Esophagus squamous epithelium (tissue), 5 donors: ENCODE results near the gene CTNNA2. TPM values are rescaled to one million over a fixed set of nuclear protein-coding genes. Genes with fewer than 3 reads are reported as not detected.

Source experiments
- DNase-seq: peaks from one replicate; lab custom pipeline; 2025; lab: John Stamatoyannopoulos, UW
- H3K27ac ChIP-seq, 4 donors: fragments of 200-600 bp; sonication (generic); one replicate each; pipeline ENCODE4 v1.5.1; 2016 to 2019; ENCODE audit warnings: mild to moderate bottlenecking in 1 of 4
- H3K27me3 ChIP-seq, 4 donors: fragments of 200-600 bp; sonication (generic); 1 replicate in 3 of 4; 2 replicates in 1 of 4; pipeline versions ENCODE4 v1.5.1 to v1.6.0; 2017 to 2021; ENCODE audit warnings: antibody characterized with exemption in 1 of 4
- H3K36me3 ChIP-seq, 3 donors: fragments of 200-600 bp; sonication (generic); one replicate each; pipeline ENCODE4 v1.5.1; 2016 to 2019
- H3K4me1 ChIP-seq, 3 donors: fragments of 200-600 bp; sonication (generic); one replicate each; pipeline ENCODE4 v1.5.1; 2017 to 2019
- H3K4me3 ChIP-seq, 4 donors: fragments of 200-600 bp; sonication (generic); 1 replicate in 3 of 4; 2 replicates in 1 of 4; pipeline ENCODE4 v1.5.1; 2016 to 2019; ENCODE audit warnings: mild to moderate bottlenecking in 2 of 4, moderate library complexity in 1 of 4
- H3K9me3 ChIP-seq, 3 donors: fragments of 200-600 bp; sonication (generic); one replicate each; pipeline ENCODE4 v1.5.1; 2016 to 2019
- POLR2A ChIP-seq, 4 donors: fragments of 450-650 bp; IDR thresholded peaks; one replicate each; pipeline ENCODE4 v1.6.1; 2017; ENCODE audit warnings: antibody characterized with exemption in 4 of 4, mild to moderate bottlenecking in 4 of 4, moderate library complexity in 3 of 4
- WGBS, 2 donors: methylation state at CpG; one replicate each; pipeline ENCODE4 v1.1.5; 2018; 5-methylcytosine and 5-hydroxymethylcytosine counted together
- intact Hi-C: fragments of 100-400 bp; cut with DNase I; formaldehyde crosslinking; loops from one replicate; pipeline ENCODE4 v1.15.0; 2022
- total RNA-seq, 4 donors: library from RNA; depleted of rRNA; stranded (reverse); fragments of >200 nt; gene quantifications; one replicate each; pipeline ENCODE4 v1.1.0, GENCODE V29; 2016
- TF ChIP-seq, protein P1 (sequence below), 6 experiments: fragments of 450-650 bp in 4 of 6; fragments of 200-600 bp in 2 of 6; sonication (generic) in 2 of 6; IDR thresholded peaks; one replicate each; pipeline ENCODE4 v1.5.1; 2016 to 2019; ENCODE audit warnings: antibody characterized with exemption in 6 of 6, mild to moderate bottlenecking in 4 of 6, moderate library complexity in 4 of 6
- donor health status: DM: yes; HTN: yes; CAD: no.

Gene CTNNA2
- total RNA-seq, 4 donors from 2014 or later: not detected

DNA sequence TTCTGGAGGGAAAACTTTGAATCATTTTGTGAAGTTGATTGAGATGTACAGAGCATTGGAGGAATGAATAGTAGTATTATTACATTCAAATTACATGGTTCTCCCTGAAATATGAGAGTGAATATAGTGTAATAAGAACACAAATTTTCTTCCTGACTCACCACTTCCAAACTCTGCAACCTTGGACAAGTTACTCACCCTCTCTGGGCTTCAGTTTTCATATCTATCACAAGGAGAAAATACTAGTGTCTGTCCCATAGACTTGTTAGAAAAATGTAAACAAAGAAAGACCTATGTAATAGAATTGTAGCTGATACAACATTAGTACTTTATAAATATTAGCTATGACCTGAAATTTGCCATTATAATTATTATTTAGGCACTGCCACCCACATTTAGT lies 640.9 kb downstream of the CTNNA2 start:
- Histone ChIP-seq H3K4me3 (no peak overlapping the region), H3K27me3 (no peaks in the 10 kb centered on the region), H3K27ac (no peak overlapping the region), H3K4me1 (no peaks in the 10 kb centered on the region), H3K36me3 (no peaks in the 10 kb centered on the region), H3K9me3 (no peaks in the 10 kb centered on the region)
- no peak for DNase-seq
- intact Hi-C loops: no loop called here
- TF ChIP-seq POLR2A (IDR thresholded peaks at IDR 0.05): no peak
- TF ChIP-seq, protein P1, sequence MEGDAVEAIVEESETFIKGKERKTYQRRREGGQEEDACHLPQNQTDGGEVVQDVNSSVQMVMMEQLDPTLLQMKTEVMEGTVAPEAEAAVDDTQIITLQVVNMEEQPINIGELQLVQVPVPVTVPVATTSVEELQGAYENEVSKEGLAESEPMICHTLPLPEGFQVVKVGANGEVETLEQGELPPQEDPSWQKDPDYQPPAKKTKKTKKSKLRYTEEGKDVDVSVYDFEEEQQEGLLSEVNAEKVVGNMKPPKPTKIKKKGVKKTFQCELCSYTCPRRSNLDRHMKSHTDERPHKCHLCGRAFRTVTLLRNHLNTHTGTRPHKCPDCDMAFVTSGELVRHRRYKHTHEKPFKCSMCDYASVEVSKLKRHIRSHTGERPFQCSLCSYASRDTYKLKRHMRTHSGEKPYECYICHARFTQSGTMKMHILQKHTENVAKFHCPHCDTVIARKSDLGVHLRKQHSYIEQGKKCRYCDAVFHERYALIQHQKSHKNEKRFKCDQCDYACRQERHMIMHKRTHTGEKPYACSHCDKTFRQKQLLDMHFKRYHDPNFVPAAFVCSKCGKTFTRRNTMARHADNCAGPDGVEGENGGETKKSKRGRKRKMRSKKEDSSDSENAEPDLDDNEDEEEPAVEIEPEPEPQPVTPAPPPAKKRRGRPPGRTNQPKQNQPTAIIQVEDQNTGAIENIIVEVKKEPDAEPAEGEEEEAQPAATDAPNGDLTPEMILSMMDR (IDR thresholded peaks at IDR 0.05): no peak

DNA sequence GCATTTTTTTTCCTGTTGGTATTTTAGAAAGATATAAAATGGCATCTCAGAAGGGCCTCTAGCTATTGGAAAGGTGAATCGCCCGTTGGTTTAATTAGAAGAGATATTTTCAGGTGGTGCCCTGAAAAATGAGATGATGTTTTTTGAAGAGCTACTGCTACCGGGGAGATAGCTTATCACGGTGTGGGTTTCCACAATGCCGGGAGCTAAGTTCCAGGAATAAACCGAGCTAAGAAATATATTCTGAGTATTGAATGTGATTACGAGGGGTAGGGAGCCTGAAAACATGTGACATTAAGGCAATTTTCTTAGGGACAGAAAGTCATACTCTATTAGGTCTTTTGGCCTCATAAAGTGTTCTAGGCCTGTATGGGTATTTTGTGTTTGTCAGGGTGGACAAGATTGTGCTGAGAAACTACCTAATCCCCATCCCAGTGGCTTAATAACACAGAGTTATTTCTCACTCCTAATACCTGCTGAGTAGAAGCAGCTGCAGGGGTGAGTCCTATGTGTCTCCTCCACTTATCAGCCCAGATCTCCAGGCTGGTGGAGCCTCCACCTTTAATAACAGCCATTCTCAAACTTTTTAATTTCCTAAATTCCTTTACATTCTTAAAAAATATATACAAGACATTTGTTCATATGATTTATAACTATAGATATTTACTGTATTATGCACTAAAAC lies 641.5 kb downstream of the CTNNA2 start:
- no peaks in the 10 kb centered on the region for H3K9me3 ChIP-seq
- no peaks in the 10 kb centered on the region for H3K27me3 ChIP-seq
- H3K27ac ChIP-seq: no peak overlapping the region
- TF ChIP-seq, protein P1 (IDR thresholded peaks at IDR 0.05): no peak
- TF ChIP-seq POLR2A (IDR thresholded peaks at IDR 0.05): no peak
- no peaks in the 10 kb centered on the region for H3K36me3 ChIP-seq
- 86 to 90% methylated on average over 7 of the region's 7 CpGs for WGBS, 2 donors
- no peak for DNase-seq
- H3K4me1 ChIP-seq: no peaks in the 10 kb centered on the region
- intact Hi-C loops: no loop called here
- no peak overlapping the region for H3K4me3 ChIP-seq

DNA sequence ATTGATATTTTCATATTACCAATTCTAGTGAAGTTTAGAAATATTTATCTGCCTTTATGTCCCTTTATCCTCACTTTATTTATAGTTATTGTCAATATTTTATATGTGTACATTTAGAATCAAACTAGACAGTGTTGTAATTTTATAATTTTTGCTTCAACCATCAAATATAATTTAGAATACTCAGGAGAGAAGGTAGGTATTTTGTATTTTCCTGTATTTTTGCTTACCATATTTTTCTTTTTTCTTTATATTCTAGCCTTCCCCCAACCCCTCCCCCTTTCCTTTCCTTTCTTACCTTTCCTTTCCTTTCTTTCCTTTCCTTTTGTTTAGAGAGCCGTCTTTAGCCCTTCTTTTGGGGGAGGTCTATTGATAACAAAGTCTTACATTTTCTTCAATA lies 651.5 kb downstream of the CTNNA2 start:
- intact Hi-C loops: no loop called here
- H3K4me3 ChIP-seq: no peak overlapping the region
- peaks cover 0 to 4% (median 0%) of the 10 kb centered on the region in 3 donors for H3K9me3 ChIP-seq
- H3K36me3 ChIP-seq: no peaks in the 10 kb centered on the region
- no peak for TF ChIP-seq POLR2A (IDR thresholded peaks at IDR 0.05)
- TF ChIP-seq, protein P1 (IDR thresholded peaks at IDR 0.05): no peak
- DNase-seq: no peak
- no peaks in the 10 kb centered on the region for H3K4me1 ChIP-seq
- H3K27ac ChIP-seq: no peak overlapping the region
- no peaks in the 10 kb centered on the region for H3K27me3 ChIP-seq
- 33 to 46% methylated on average over 1 of the region's 1 CpG for WGBS, 2 donors

DNA sequence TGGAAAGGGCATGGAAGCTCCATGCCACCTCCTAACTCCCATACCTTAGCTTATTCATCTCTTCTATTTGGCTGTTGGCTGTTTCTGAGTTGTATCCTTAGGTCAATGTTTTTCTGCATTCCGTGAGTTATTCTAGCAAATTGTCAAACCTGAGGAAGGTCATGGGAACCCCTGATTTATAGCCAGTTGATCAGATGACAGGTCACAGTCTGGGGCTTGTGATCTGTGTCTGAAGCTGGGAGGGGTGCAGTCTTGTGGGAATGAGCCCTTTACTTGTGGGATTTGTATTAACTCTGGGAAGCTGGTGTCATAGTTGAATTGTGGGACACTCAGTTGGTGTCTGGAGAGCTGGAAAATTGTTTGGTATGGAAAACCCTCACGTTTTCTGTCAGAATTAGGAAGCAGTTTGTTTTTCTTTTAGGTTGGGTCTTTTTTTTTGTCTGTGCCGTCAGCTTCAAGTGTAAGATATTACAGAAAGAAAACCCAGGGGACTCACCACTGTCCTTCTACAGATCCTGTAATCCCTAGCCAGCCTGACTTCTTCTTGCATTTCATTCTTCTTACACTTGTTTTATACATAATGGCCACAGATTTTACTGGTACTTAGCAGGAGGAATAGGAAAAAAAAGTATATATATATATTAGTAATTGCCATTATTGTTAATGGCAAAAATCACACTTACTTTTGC lies 653.8 kb downstream of the CTNNA2 start:
- Histone ChIP-seq H3K36me3 (no peaks in the 10 kb centered on the region), H3K4me1 (no peaks in the 10 kb centered on the region), H3K4me3 (no peak overlapping the region), H3K27ac (no peak overlapping the region), H3K9me3 (peaks cover 0 to 4% (median 0%) of the 10 kb centered on the region in 3 donors), H3K27me3 (no peaks in the 10 kb centered on the region)
- 26 to 33% methylated on average over 3 of the region's 3 CpGs for WGBS, 2 donors
- TF ChIP-seq POLR2A (IDR thresholded peaks at IDR 0.05): no peak
- TF ChIP-seq, protein P1 (IDR thresholded peaks at IDR 0.05): no peak
- DNase-seq: no peak
- intact Hi-C loops: no loop called here

DNA sequence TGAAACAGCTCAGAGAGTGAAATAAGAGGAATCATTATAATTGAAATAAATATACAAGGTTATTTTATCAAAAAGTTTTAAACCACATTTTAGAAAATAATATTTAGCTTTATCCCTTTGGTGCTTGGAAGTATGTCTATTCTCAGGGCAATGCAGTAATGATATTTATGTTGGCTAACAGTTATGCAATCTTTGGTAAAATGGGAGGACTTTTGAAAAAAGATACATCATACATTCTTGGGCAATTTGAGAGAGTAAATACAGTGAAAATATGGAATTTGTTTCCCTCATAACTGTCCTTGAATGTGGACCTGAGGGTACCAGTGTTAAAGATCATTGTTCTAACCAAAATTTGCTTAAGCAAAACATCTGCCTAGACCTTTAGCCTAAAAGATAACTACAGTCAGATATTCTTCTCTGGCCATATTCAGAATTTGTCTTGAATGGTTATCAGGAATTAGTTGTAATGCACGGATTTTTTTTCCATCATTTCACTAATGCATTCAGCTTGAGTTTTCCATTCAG lies 654.5 kb downstream of the CTNNA2 start:
- Histone ChIP-seq H3K4me1 (no peaks in the 10 kb centered on the region), H3K27me3 (no peaks in the 10 kb centered on the region), H3K4me3 (no peak overlapping the region), H3K9me3 (peaks cover 0 to 4% (median 0%) of the 10 kb centered on the region in 3 donors), H3K36me3 (no peaks in the 10 kb centered on the region), H3K27ac (no peak overlapping the region)
- WGBS, 2 donors: 59 to 63% methylated on average over 1 of the region's 1 CpG
- intact Hi-C loops: no loop called here
- no peak for DNase-seq
- TF ChIP-seq, protein P1 (IDR thresholded peaks at IDR 0.05): no peak
- TF ChIP-seq POLR2A (IDR thresholded peaks at IDR 0.05): no peak
